ENCODE data around the gene SLF2. TPM values are rescaled to one million over a fixed set of nuclear protein-coding genes. Genes with fewer than 3 reads are reported as not detected.

SLF2 gene
- total RNA-seq, 1 donor from 2014 or later = 46.1 TPM

DNA sequence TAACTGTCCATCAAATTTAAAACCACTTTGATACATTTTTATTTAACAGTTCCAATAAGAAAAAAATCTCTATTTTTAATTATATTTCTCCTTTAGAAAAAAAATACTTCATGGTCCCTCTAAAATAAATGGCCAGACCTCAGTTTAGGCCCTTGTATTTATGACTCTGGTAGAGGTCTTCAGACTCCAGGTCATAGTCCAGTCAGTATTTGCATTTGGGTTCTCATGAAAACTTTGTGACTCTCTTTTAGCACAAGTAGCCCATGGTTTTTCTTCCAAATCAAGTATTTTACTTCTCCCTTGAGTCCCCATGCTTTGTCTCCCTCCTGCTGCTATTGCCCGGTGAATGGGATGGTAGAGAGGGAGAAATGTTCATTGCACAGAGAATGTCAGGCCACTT is 51.1 kb downstream of the SLF2 start:
- Mint-ChIP-seq H3K9me3 (no peaks in the 10 kb centered on the region), H3K27me3 (no peaks in the 10 kb centered on the region), H3K4me3 (no peak overlapping the region), H3K36me3 (peaks cover 23% of the 10 kb centered on the region), H3K27ac (no peak overlapping the region), H3K4me1 (ENCODE audit: unreplicated experiment) (peaks cover 16% of the 10 kb centered on the region)
- DNase-seq (ENCODE audit: extremely low spot score, unreplicated experiment) = no peak
- TF ChIP-seq, protein P1, sequence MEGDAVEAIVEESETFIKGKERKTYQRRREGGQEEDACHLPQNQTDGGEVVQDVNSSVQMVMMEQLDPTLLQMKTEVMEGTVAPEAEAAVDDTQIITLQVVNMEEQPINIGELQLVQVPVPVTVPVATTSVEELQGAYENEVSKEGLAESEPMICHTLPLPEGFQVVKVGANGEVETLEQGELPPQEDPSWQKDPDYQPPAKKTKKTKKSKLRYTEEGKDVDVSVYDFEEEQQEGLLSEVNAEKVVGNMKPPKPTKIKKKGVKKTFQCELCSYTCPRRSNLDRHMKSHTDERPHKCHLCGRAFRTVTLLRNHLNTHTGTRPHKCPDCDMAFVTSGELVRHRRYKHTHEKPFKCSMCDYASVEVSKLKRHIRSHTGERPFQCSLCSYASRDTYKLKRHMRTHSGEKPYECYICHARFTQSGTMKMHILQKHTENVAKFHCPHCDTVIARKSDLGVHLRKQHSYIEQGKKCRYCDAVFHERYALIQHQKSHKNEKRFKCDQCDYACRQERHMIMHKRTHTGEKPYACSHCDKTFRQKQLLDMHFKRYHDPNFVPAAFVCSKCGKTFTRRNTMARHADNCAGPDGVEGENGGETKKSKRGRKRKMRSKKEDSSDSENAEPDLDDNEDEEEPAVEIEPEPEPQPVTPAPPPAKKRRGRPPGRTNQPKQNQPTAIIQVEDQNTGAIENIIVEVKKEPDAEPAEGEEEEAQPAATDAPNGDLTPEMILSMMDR (conservative IDR thresholded peaks at IDR 0.05) = no peak

DNA sequence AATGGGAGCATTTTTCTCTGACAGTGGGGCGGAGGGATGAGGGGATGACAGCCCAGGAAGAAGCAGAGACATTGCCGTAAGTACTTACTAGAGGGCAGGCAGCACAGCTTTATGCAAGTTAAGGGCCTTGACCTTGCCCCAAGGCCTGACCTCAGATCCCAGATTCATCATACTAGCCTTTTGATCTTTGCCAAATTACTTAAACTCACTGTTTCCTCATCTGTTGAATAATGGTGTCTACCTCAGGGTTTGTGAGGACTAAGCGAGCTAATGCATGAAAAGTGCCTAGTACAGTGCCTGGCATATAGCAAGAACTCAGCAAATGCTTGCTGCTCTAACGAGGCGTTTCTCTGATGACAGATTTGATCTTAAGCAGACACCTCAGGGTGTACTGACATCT is 53.1 kb downstream of the SLF2 start:
- TF ChIP-seq, protein P1 (conservative IDR thresholded peaks at IDR 0.05) = no peak
- H3K9me3 Mint-ChIP-seq = no peaks in the 10 kb centered on the region
- no peak overlapping the region for H3K4me3 Mint-ChIP-seq
- H3K27ac Mint-ChIP-seq = no peak overlapping the region
- no peak for DNase-seq (ENCODE audit: extremely low spot score, unreplicated experiment)
- peaks cover 21% of the 10 kb centered on the region for H3K4me1 Mint-ChIP-seq (ENCODE audit: unreplicated experiment)
- H3K36me3 Mint-ChIP-seq = peaks cover 14% of the 10 kb centered on the region
- no peaks in the 10 kb centered on the region for H3K27me3 Mint-ChIP-seq

DNA sequence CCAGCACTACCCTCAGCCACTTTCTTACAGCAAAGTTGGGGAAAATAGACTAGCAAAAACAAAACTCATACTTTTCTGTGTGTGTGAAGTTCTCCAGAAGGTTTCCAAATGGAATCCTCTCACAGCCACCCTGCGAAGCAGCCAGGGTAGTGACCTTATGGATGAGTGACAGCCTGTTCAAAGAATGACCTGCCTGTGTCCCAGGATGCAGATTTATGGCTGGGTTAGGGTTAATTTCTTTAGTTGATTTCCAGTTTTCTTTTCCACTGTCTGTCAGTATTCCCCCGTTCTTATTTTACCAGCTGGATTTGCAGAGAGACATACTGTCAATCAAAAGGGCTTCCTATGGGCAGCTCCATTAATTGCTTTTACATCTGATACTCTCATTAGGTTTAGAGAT is 54.1 kb downstream of the SLF2 start:
- DNase-seq (ENCODE audit: extremely low spot score, unreplicated experiment) = no peak
- TF ChIP-seq, protein P1 (conservative IDR thresholded peaks at IDR 0.05) = no peak
- no peak overlapping the region for H3K27ac Mint-ChIP-seq
- no peaks in the 10 kb centered on the region for H3K27me3 Mint-ChIP-seq
- H3K36me3 Mint-ChIP-seq = peaks cover 12% of the 10 kb centered on the region
- no peak overlapping the region for H3K4me3 Mint-ChIP-seq
- peaks cover 31% of the 10 kb centered on the region for H3K4me1 Mint-ChIP-seq (ENCODE audit: unreplicated experiment)
- no peaks in the 10 kb centered on the region for H3K9me3 Mint-ChIP-seq

DNA sequence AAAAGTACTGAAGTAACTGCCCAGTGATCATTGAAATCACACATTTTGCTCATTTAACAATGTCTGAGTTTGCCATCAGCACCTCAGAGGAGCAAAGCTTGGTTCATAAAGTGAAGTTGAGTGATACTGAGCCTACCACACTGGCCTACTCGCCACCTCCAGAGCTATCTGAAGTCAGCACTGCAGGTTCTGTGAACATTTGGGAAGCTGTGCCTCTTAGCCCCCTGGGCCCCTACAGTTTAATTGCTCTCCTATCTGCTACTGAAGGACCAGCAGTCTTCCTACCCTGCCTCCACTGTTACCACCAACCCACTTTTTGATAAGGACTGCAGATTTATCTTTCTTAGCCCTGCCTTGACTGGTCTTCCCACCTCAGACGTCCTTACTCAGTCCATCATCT is 54.6 kb downstream of the SLF2 start:
- TF ChIP-seq, protein P1 (conservative IDR thresholded peaks at IDR 0.05) = no peak
- H3K4me1 Mint-ChIP-seq (ENCODE audit: unreplicated experiment) = peaks cover 35% of the 10 kb centered on the region
- no peak for DNase-seq (ENCODE audit: extremely low spot score, unreplicated experiment)
- H3K4me3 Mint-ChIP-seq = no peak overlapping the region
- no peaks in the 10 kb centered on the region for H3K9me3 Mint-ChIP-seq
- no peak overlapping the region for H3K27ac Mint-ChIP-seq
- peaks cover 9% of the 10 kb centered on the region for H3K36me3 Mint-ChIP-seq
- H3K27me3 Mint-ChIP-seq = no peaks in the 10 kb centered on the region

DNA sequence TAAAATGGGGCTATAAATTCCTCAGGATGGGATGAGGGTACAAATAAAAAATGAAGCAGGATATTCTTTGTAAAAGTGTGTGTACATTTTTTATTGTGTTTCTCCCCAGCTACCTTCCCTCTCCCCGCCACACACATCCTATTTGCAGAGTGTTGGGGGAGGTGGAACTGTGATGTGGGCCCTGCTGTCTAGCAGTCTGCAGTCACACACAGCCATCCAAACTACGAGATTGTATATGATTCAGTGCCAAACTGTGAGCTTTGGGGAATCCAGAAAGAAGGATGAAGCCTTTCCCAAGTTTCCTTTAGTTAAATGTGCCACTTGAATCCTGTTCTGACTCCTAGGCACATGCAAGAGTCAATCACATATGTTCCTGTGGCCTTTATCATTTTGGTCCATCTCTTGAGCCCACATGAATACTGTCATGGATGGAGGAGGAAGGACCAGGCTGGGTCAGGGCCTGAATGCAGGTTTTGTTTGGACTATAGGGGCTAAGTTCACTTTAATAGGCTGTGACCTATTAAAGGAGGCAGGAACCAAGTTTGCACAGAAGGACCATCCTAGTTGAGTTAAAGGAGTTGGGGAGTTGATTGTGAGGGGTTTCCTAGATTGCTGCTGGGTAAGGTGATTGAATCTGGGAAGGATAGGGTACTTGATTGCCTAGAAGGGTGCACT is 55.4 kb downstream of the SLF2 start:
- peaks cover 40% of the 10 kb centered on the region for H3K4me1 Mint-ChIP-seq (ENCODE audit: unreplicated experiment)
- peaks cover 6% of the 10 kb centered on the region for H3K36me3 Mint-ChIP-seq
- H3K27me3 Mint-ChIP-seq = no peaks in the 10 kb centered on the region
- no peaks in the 10 kb centered on the region for H3K9me3 Mint-ChIP-seq
- H3K27ac Mint-ChIP-seq = peak overlapping the region; percentile 33
- peak overlapping the region; percentile 86 for H3K4me3 Mint-ChIP-seq
- TF ChIP-seq, protein P1 (conservative IDR thresholded peaks at IDR 0.05) = no peak
- DNase-seq (ENCODE audit: extremely low spot score, unreplicated experiment) = no peak

DNA sequence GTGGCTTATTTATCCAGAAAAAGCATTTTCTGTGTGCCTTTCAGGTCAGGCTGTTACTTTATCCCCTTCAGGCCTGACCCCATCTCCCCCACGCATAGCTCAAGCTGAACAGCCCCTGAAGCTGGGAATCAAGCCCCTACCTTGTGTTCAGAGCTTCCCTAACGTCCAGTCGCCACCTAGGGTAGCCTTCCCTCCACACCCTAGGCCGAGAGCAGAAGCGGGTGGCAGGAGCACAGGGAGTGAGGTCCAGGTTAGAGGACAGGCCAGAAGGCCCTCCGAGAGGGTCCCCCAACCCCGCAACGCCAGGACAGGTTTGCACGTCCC is 56.1 kb downstream of the SLF2 start:
- Mint-ChIP-seq H3K4me1 (ENCODE audit: unreplicated experiment) (peaks cover 44% of the 10 kb centered on the region), H3K9me3 (no peaks in the 10 kb centered on the region), H3K27ac (peak overlapping the region; percentile 33), H3K4me3 (peak overlapping the region; percentile 86), H3K27me3 (no peaks in the 10 kb centered on the region), H3K36me3 (peaks cover 9% of the 10 kb centered on the region)
- no peak for DNase-seq (ENCODE audit: extremely low spot score, unreplicated experiment)
- TF ChIP-seq, protein P1 (conservative IDR thresholded peaks at IDR 0.05) = no peak

Measured in type B pancreatic cell (in vitro differentiated cells).